Islet precursor cell (in vitro differentiated cells): Measurements from ENCODE around the gene NELL1.
"Not testable (repeated sequence)": the region's sequence is repeated elsewhere in the genome, so short reads cannot be mapped to it uniquely, and the experiment has no call there.

Experiments
- DNase-seq: peaks from one replicate; pipeline ENCODE4 v3.0.0-alpha.2; 2018

Gene NELL1

GRCh38 chr11:20771681-20772080, 102.3 kb downstream of the NELL1 start:
- DNase-seq: no peak

GRCh38 chr11:20775331-20775730, 105.9 kb downstream of the NELL1 start:
- no peak for DNase-seq

DNA sequence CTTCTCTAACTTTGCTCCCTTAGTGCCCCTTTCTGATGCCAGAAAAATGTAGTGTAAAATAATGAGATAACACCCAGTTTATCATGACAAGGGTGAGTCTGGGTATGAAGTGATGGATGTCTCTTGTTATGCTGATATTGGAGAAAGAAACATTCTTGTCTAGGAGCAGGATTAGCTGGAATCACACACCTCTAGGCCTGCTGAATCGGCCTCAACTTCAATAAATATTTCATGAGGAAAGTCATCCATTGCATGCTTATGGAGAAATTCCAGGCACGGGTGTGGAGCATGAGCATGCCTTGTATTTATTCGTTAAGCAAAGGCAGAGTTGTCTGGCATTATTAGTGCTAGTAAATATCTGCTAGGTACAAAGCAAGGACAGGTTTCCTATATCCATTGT, 113.4 kb downstream of the NELL1 start:
- DNase-seq: no peak

DNA sequence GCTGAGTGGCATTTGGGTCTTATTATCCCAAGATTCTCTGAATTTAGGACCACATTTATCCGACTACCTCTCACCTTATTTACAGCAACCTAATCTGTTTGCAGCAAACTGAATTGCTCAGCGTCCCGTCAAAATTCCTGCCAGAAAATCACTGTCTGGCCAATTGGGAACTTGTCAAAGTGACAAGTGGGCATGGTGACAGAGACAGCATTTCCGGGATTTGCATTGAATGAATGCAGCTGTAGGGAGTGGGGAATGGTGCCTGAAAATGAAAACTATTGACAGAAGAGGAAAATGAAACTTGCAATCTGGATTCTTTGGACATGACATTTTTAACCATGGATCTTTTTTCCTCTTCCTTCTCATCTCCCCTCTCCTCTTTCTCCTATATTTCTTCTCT, 113.8 kb downstream of the NELL1 start:
- DNase-seq: no peak

DNA sequence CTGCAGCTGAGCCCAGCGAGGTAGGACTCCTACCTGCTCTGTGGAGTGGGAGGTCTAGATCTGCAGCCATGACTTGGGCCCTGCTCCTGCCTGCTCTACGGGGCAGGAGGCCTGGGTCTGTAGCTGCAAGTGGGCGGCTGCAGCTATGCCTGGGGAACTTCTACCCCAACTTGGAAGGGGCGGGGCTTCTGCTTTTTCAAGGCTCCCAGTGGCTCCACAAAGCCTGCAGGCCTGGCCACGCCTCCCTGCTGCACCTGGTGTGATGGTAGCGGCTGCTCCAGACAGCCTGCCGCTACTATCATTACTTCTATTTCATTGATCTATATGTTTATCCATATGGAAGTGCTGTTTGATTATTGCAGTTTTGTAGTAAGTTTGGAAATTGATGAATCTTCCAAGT, 121.2 kb downstream of the NELL1 start:
- no peak for DNase-seq

DNA sequence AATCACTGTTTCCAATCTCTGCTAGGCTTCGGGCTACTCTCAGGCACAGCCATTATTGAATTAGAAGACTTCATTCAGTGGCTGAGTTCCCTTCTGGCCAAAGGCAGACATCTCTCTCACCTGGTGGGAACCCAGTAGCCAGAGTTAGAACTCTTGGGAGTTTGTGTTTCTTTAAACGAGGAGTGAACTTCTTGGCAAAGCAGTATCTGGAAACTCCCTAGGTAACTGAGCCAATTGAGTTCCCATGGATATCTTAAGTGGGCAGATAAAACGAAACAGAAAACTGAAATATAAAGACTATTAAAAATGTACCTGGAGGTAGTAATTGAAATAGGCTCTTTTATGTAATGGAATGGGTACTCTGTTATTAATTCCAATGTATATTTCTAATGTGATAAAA, 125.6 kb downstream of the NELL1 start:
- no peak for DNase-seq

DNA sequence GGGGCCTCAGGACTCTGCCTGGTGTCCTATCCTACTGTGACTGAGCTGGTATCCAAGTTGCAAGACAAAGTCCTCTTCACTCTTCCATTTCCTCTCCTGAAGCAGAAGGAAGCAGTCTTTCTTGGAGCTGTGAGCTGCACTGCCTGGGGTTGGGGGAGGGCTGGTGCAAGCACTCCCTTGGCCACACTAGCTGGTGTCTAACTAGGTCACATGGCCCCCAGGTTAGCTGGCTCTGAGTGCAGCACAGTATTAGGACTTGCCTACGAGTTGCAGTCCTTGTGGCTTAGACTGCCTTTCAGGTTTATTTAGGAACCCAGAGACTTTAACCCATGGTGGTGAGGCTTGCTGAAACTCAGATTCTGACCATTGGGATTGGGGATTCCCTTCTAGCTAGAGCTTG, 138.9 kb downstream of the NELL1 start:
- DNase-seq: no peak

DNA sequence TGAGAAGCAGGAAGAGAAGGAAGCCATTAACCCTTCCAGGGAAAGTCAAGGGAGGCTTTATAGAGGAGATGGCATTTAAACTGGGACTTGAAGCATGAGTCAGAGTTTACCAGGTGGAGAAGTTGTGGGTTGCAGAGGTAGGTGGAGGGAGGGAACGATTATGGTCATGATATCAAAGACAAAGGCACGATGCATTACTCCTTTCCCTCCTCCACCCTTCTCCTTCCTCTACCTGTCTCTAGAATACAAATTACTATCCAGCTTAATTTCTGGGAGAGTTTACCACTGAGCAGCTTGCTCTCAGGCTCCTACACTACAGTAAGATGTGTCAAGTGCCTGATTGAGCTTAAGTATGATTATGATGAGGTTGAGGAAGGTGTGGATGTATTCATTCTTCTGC, 151.7 kb downstream of the NELL1 start:
- DNase-seq: no peak

DNA sequence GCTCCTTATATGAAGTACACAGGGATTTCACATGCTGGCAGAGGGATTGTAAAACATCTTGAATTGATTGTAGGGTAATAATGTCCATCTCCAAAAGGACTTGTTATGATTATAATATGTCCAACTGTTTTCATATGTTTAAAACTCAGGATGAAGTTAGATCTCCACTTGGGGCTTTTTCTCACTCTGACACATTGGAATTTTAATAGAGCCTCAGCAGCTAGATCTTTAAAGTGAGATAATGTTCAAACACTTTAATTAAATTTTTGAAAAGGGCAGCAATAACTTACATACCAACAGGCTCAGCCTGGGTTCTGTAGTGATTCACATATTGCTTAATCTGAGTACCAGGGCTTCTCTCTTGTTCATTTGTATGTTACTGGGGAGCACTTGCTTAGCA, 152.1 kb downstream of the NELL1 start:
- no peak for DNase-seq

GRCh38 chr11:20824773-20825172, 155.4 kb downstream of the NELL1 start:
- no peak for DNase-seq

DNA sequence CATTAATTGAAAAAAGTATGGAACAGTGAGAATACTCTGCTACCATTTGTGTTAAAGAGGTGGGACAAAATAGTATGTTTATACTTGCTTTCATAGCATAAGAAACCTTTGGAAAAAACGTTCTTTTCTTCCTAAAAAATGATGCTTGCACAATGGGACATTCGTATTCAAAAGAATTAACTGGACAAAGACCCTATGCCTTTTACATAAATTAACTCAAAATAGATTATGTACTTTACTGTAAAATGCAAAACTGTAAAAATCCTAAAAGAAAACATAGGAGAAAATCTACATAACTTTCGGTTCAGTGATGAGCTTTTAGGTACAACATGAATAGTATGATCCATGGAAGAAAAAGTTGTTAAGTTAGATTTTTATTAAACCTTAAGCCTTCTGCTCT, 166.2 kb downstream of the NELL1 start:
- DNase-seq: no peak

DNA sequence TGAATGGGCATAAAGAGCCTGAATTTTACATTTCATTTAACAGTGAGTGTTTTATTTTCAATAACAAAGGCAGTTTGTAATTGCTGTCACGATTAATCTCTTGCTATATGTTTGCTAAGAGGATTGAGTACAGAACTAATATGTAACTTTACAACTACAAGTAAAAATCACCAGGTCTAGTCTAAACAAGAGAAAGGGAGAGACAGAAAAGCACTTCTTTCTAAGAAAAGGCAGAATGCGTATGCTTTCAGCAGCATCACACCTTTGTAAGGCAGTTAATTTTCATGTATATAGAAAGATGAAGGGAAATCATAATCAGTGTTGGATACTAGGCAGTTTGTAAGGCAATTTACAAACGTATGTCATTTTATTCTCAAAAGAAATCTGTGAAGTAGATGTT, 169.8 kb downstream of the NELL1 start:
- DNase-seq: no peak

- DNase-seq: no peak
Measured at GRCh38 chr11:20840341-20840740, 171.0 kb downstream of the NELL1 start.

DNA sequence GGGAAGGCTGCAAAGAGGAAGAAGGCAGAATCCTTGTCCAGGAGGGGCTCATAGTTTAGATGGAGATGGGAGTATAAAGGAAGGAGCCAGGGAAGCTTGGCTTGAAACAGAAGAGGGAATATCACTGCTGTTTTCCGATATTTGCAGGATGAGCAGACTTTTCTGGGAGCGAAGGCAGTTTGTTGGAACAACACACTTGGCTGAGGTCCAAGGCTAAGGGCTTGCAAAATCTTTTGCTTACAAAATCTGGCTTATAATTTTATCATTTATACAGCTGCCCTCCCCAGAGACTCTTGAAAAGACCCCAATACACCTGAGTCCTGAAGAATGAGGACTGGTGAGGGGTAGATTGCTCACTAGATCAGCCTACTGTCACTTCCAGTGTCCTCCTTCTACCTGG, 174.8 kb downstream of the NELL1 start:
- DNase-seq: no peak

- DNase-seq: no peak
Measured at GRCh38 chr11:20844630-20845029, 175.2 kb downstream of the NELL1 start.

DNA sequence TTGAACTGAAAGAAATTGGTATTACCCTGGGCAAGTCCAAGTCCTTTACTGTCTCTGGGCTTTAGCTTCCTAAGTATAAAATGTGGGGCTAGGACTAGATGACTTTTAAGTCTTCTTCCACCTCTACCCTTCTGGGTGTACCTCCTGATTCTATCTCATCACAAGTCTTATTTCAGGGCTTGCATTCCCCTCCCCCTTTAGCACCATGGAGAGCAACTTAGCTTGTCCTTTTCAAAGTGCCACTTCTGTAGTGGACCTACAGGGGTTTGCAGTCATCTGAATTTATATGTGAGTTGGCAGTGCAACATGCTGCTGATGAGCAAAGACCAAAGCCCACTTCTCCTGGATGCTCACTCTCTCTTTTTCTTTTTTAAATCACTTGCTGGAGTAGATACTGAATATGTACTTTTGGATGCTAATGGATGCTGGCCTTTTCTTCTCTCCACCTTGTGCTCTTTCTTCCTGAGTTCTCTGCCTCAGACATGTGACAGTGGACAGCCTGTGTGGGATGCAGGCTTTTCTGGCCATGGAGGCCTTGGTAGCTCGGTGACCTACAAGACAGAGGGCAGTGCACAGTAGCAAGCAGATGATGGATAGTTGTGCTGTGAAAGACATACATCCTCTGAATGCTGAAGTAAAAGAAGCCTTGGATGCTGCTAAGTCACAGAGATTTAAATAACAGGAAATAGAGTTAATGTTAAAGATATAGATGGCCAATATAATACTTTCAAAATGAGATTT, 185.0 kb downstream of the NELL1 start:
- DNase-seq: peak; percentile 58

DNA sequence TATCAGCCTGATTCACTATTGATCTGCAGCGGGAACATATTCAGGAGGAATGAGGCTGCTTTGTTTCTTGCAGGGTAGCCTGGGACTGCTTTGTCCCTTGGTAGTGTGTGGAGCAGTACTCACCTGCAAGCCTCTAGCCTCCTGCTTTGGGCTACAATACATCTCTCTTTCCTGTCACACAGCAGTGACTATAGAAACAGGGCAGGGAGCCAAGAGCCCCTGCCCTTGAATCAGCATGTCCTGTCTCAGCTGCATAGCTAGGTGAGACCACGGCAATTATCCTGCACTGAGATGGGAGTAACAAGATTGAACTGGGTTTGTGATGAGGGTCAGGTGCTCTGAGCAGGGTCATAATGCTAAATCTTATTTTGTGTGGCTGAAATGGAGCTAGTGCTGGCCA, 191.9 kb downstream of the NELL1 start:
- DNase-seq: no peak

GRCh38 chr11:20862263-20862662, 192.9 kb downstream of the NELL1 start:
- not testable (repeated sequence) for DNase-seq

- no peak for DNase-seq
Measured at GRCh38 chr11:20864628-20865027, 195.2 kb downstream of the NELL1 start.

- no peak for DNase-seq
Measured at GRCh38 chr11:20865161-20865560, 195.8 kb downstream of the NELL1 start.

- DNase-seq: no peak
Measured at GRCh38 chr11:20869123-20869522, 199.7 kb downstream of the NELL1 start.

DNA sequence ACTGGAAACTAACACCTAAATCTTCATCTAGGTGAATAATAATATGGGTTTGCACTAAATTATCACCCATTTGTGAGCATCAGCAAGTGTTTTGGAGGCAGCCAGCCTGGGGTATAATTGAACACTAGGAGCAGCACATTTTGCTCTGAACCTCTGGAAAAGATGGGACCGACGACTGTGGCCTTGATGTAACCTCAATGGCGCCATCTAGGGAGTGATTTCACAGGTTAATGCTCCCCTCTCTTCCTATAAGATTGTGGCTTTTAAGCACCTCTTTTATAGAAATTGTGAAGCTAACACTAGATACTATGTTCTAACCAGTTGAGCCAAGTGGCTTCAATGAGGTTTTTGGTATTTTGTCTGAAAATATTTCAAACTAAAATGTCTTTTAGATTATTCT, 203.7 kb downstream of the NELL1 start:
- peak; percentile 64 for DNase-seq

- no peak for DNase-seq
Measured at GRCh38 chr11:20874358-20874757, 205.0 kb downstream of the NELL1 start.

- DNase-seq: no peak
Measured at GRCh38 chr11:20875889-20876288, 206.5 kb downstream of the NELL1 start.

DNA sequence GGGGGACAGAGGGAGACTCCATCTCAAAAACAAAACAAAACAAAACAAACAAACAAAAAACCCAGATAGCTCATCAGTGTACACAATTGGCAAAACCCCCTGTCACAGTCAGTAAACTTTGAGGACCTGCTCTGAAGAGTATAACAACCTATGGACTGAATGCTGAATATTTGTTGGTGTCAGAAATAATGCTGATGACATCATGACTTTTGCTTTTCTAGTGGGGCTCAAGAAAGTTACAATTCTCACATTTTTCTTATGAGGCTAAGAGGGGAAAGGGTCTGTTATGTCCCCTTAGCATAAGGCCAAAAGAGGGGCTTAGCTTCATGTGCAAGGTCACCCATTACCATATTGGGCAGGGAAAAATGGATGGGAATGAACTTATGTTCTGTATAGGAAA, 207.4 kb downstream of the NELL1 start:
- no peak for DNase-seq

DNA sequence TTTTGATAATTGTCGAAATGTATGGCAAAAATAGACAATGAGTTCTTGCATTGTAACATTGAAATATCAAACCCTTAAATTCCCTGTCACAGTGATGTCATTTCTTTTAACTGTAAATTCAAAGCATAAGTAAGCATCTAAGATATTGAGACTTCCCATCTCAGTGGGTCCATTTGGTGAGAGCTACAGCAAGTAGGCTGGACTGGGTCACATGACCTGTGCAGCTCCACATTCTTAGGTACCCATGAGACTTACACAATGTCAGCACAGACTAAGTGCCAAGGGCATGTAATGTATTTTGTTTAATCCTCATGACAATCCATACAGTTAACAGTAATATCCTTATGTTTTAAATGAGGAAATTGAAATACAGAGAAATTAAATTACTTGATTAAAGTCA, 210.7 kb downstream of the NELL1 start:
- no peak for DNase-seq
